ENCODE data around the gene SIRT3. TPM values are rescaled to one million over a fixed set of nuclear protein-coding genes. Genes with fewer than 3 reads are reported as not detected.

The SIRT3 gene
- total and polyA plus RNA-seq, 7 experiments from 2014 or later = 9.9 to 34.8 (median 23.8) TPM

DNA sequence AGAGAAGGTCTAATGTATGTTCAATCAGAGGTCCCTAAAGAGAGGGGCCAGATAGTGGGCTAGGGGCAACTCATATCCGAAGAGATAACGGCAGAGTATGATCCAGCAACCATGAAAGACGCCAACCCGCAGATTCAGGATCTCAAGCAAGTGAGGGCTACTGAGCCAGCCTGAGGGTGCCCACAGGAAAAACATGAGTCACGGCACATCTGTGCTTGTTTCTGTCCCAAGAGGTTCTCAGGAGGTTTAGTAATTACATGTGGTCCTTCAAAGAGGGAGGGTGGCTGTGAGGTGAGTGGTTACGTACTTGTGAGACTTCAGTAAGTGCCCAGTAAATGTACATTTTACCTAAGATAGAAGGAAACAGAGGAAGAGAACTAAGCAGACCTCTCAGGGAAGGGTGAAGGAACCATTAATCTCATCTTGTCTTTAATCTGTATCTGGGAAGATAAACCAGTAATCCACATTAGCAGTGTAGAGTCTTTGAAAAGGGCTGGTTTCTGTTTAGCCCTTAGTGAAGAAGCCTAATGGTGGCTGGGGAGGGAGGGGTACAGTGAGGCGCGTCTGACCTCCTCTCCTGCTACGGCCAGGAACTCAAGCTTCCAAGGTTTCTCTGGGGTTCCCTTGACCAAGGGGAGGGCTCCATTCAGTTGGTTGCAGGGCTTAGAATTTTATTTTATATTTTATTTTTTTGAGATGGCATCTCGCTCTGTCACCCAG, 10.2 kb downstream of the SIRT3 start:
- peaks cover 0 to 23% (median 0%) of the 10 kb centered on the region in 3 experiments for H3K36me3 ChIP-seq (ENCODE audit: control insufficient read depth in 2 of 3, insufficient read depth in 3 of 3, low read length in 3 of 3)
- CTCF ChIA-PET = no interaction called here
- ATAC-seq = no peak
- peak overlapping the region in 1 of 9 donors; percentile 48 for H3K27ac Mint-ChIP-seq
- H3K27ac ChIP-seq (ENCODE audit: low read depth, low read length) = no peak overlapping the region
- peaks cover 5 to 29% (median 15%) of the 10 kb centered on the region in 7 donors for H3K4me1 Mint-ChIP-seq
- no peaks in the 10 kb centered on the region for H3K4me1 ChIP-seq (ENCODE audit: control insufficient read depth in 2 of 2, insufficient read depth in 2 of 2, low read length in 2 of 2)
- no peak overlapping the region for H3K4me3 Mint-ChIP-seq
- POLR2A ChIA-PET = interaction anchor here (0.6 kb wide), 2 partner anchors 9 to 394 kb away, joined by 3 read pairs; no protein-coding TSS in a partner anchor
- H3K4me3 ChIP-seq (ENCODE audit: low read length) = no peak overlapping the region
- no peaks in the 10 kb centered on the region for H3K9me3 ChIP-seq (ENCODE audit: control insufficient read depth in 2 of 3, low read length in 3 of 3)
- intact Hi-C loops (cut with micrococcal nuclease) = no loop called here
- H3K36me3 Mint-ChIP-seq = peaks cover 3 to 34% (median 19%) of the 10 kb centered on the region in 5 donors
- no peak for DNase-seq
- H3K27me3 Mint-ChIP-seq = no peaks in the 10 kb centered on the region
- no peaks in the 10 kb centered on the region for H3K9me3 Mint-ChIP-seq
- H3K27me3 ChIP-seq (ENCODE audit: control insufficient read depth in 2 of 2, insufficient read depth in 2 of 2, low read length in 2 of 2) = no peaks in the 10 kb centered on the region

DNA sequence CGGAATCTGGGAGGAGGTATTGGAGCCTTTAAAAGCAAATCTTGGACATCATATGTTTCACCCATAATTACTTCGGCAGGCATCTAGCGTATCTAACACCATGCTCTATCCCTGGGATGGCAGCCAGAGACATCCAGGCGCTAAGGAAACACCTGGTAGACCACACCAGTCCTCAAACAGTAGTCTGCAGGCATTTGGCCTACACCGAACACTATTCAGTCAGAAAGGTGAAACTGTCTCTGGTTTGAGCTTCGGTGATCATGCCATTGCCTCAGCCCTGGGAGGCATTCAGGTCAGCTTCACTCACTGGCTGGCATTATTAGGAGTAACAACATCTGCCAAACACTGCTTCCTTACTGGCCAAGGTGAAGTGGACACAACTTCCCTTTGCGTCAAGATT, 11.7 kb downstream of the SIRT3 start:
- intact Hi-C loops (cut with micrococcal nuclease) = no loop called here
- H3K4me3 ChIP-seq (ENCODE audit: low read length) = no peak overlapping the region
- H3K9me3 ChIP-seq (ENCODE audit: control insufficient read depth in 2 of 3, low read length in 3 of 3) = no peaks in the 10 kb centered on the region
- no peak overlapping the region for H3K4me3 Mint-ChIP-seq
- no peak for ATAC-seq
- no peak overlapping the region for H3K27ac ChIP-seq (ENCODE audit: low read depth, low read length)
- no peaks in the 10 kb centered on the region for H3K4me1 ChIP-seq (ENCODE audit: control insufficient read depth in 2 of 2, insufficient read depth in 2 of 2, low read length in 2 of 2)
- H3K27me3 Mint-ChIP-seq = no peaks in the 10 kb centered on the region
- ChIA-PET POLR2A (interaction anchor here (1.9 kb wide), 1 partner anchor 17 kb away, joined by 7 read pairs; the partner anchor contains the start of genes BET1L and RIC8A), CTCF (no interaction called here)
- peaks cover 0 to 23% (median 0%) of the 10 kb centered on the region in 3 experiments for H3K36me3 ChIP-seq (ENCODE audit: control insufficient read depth in 2 of 3, insufficient read depth in 3 of 3, low read length in 3 of 3)
- H3K27me3 ChIP-seq (ENCODE audit: control insufficient read depth in 2 of 2, insufficient read depth in 2 of 2, low read length in 2 of 2) = no peaks in the 10 kb centered on the region
- DNase-seq = no peak
- peaks cover 5 to 31% (median 13%) of the 10 kb centered on the region in 7 donors for H3K4me1 Mint-ChIP-seq
- H3K9me3 Mint-ChIP-seq = no peaks in the 10 kb centered on the region
- peaks cover 3 to 31% (median 20%) of the 10 kb centered on the region in 5 donors for H3K36me3 Mint-ChIP-seq
- H3K27ac Mint-ChIP-seq = no peak overlapping the region

DNA sequence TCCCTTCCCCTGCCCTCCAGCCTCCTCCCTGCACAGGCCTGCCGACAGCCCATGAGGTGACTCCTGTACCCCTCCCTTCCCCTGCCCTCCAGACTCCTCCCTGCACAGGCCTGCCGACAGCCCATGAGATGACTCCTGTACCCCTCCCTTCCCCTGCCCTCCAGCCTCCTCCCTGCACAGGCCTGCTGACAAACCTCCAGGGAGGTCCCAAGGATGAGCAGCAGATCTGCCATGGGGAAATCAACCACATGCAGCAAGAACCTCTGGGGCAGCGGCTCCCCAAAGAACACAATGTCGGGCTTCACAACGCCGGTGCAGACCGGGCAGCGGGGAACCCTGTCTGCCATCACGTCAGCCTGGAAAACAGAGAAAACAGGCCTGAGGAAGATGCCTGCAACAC, 12.3 kb downstream of the SIRT3 start:
- H3K36me3 Mint-ChIP-seq = peaks cover 3 to 34% (median 20%) of the 10 kb centered on the region in 5 donors
- POLR2A ChIA-PET = interaction anchor here (1.9 kb wide), 1 partner anchor 17 kb away, joined by 7 read pairs; the partner anchor contains the start of genes BET1L and RIC8A
- CTCF ChIA-PET = no interaction called here
- Histone ChIP-seq H3K27me3 (ENCODE audit: control insufficient read depth in 2 of 2, insufficient read depth in 2 of 2, low read length in 2 of 2) (no peaks in the 10 kb centered on the region), H3K36me3 (ENCODE audit: control insufficient read depth in 2 of 3, insufficient read depth in 3 of 3, low read length in 3 of 3) (peaks cover 0 to 22% (median under 1%) of the 10 kb centered on the region in 3 experiments), H3K9me3 (ENCODE audit: control insufficient read depth in 2 of 3, low read length in 3 of 3) (no peaks in the 10 kb centered on the region), H3K4me3 (ENCODE audit: low read length) (no peak overlapping the region), H3K27ac (ENCODE audit: low read depth, low read length) (no peak overlapping the region), H3K4me1 (ENCODE audit: control insufficient read depth in 2 of 2, insufficient read depth in 2 of 2, low read length in 2 of 2) (no peaks in the 10 kb centered on the region)
- DNase-seq (no peak), ATAC-seq (no peak)
- H3K9me3 Mint-ChIP-seq = no peaks in the 10 kb centered on the region
- H3K27me3 Mint-ChIP-seq = no peaks in the 10 kb centered on the region
- H3K4me1 Mint-ChIP-seq = peaks cover 5 to 34% (median 12%) of the 10 kb centered on the region in 7 donors
- intact Hi-C loops (cut with micrococcal nuclease) = no loop called here
- no peak overlapping the region for H3K27ac Mint-ChIP-seq
- no peak overlapping the region for H3K4me3 Mint-ChIP-seq

DNA sequence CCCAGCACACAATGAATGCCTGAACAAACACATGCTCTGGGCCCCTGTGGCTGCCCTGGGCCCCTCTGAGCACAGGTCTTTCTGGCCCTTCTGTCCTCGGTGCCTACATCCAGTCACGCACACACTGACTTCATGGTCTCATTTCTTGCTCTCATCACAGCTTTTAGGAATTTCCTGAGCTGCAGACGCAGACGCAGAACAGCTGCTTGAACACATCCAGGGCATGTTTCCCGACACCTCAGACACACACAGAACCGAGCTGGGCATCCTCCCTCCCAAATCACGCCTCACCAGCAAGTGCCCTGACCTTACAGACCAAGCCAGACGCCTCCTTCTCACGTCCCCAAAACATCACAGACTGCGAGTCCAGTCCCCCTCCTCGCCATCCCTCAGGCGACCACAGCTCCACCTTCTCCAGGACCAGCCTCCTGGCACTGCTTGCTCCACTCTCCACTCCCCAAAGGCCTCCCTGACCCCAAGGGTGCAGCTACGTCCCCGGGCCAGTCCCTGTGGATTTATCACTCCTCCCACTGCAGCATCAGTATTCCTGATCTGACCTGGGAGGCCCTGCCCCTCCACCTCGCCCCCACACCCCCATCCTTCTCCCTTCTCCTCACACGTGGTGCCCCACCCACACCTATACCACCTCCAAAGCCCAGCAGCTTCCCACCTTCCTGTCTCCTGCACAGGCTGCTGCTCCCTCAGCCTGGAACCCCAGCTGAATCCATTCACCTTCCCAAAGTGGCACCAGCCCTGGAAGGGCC, 12.9 kb downstream of the SIRT3 start:
- ATAC-seq (no peak), DNase-seq (no peak)
- no peak overlapping the region for H3K4me3 Mint-ChIP-seq
- intact Hi-C loops (cut with micrococcal nuclease) = no loop called here
- ChIA-PET POLR2A (interaction anchor here (1.9 kb wide), 1 partner anchor 16 kb away, joined by 7 read pairs; the partner anchor contains the start of genes BET1L and RIC8A), CTCF (no interaction called here)
- H3K4me1 Mint-ChIP-seq = peaks cover 5 to 27% (median 8%) of the 10 kb centered on the region in 7 donors
- peaks cover 1 to 32% (median 16%) of the 10 kb centered on the region in 5 donors for H3K36me3 Mint-ChIP-seq
- no peaks in the 10 kb centered on the region for H3K9me3 Mint-ChIP-seq
- Histone ChIP-seq H3K4me1 (ENCODE audit: control insufficient read depth in 2 of 2, insufficient read depth in 2 of 2, low read length in 2 of 2) (no peaks in the 10 kb centered on the region), H3K4me3 (ENCODE audit: low read length) (no peak overlapping the region), H3K27ac (ENCODE audit: low read depth, low read length) (no peak overlapping the region), H3K27me3 (ENCODE audit: control insufficient read depth in 2 of 2, insufficient read depth in 2 of 2, low read length in 2 of 2) (no peaks in the 10 kb centered on the region), H3K36me3 (ENCODE audit: control insufficient read depth in 2 of 3, insufficient read depth in 3 of 3, low read length in 3 of 3) (peaks cover 0 to 15% (median 3%) of the 10 kb centered on the region in 3 experiments), H3K9me3 (ENCODE audit: control insufficient read depth in 2 of 3, low read length in 3 of 3) (no peaks in the 10 kb centered on the region)
- peak overlapping the region in 3 of 9 donors; percentile 21 to 60 (median 25) for H3K27ac Mint-ChIP-seq
- no peaks in the 10 kb centered on the region for H3K27me3 Mint-ChIP-seq

DNA sequence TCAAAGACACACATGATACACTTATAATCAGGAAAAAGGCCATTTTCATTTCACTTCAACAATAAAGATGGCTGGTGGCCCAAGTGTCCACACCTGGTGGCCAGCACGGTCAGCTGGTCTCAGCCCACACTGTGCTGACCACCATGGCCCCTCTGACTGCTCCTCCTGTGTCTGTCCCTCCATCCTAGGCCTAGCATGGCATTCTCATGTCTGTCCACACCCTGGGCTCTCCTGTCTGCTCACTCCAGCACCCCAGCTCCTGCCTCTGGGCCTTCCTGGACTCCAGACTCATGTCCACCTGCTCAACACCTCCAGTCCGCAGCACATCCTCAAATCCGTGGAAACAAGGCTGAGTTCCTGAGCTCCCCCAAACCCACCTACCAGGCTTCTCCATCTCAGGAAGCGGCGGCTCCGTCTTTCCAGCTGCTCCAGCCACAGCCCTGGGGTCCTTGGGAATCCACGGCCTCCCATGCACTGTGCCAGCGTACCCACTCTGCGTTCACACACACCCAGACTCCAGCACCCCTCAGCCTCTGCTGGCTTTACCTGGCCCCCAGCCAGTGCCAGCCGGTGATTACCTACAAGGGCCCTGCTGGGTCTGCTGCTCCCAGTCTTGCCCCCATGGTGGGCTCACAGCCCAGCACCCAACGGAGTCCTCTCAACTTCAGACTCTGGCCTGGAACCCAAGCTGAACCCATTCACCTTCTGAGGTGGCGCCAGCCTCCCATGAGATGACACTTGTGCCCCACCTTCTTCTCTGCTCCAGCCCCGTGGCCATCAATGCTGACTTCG, 13.9 kb downstream of the SIRT3 start:
- ATAC-seq = no peak
- Histone ChIP-seq H3K27me3 (ENCODE audit: control insufficient read depth in 2 of 2, insufficient read depth in 2 of 2, low read length in 2 of 2) (no peaks in the 10 kb centered on the region), H3K36me3 (ENCODE audit: control insufficient read depth in 2 of 3, insufficient read depth in 3 of 3, low read length in 3 of 3) (peaks cover 0 to 15% (median 3%) of the 10 kb centered on the region in 3 experiments), H3K9me3 (ENCODE audit: control insufficient read depth in 2 of 3, low read length in 3 of 3) (no peaks in the 10 kb centered on the region), H3K4me3 (ENCODE audit: low read length) (no peak overlapping the region), H3K4me1 (ENCODE audit: control insufficient read depth in 2 of 2, insufficient read depth in 2 of 2, low read length in 2 of 2) (no peaks in the 10 kb centered on the region), H3K27ac (ENCODE audit: low read depth, low read length) (no peak overlapping the region)
- peaks cover 0 to 30% (median 16%) of the 10 kb centered on the region in 5 donors for H3K36me3 Mint-ChIP-seq
- H3K4me1 Mint-ChIP-seq = peaks cover 0 to 22% (median 8%) of the 10 kb centered on the region in 7 donors
- DNase-seq = no peak
- ChIA-PET CTCF (no interaction called here), POLR2A (interaction anchor here (1.3 to 1.4 kb wide), 2 partner anchors 10 to 15 kb away, joined by 3 read pairs; partner anchors contain the start of gene PSMD13)
- H3K27ac Mint-ChIP-seq = peak overlapping the region in 3 of 9 donors; percentile 19 to 25 (median 21)
- intact Hi-C loops (cut with micrococcal nuclease) = no loop called here
- no peaks in the 10 kb centered on the region for H3K27me3 Mint-ChIP-seq
- H3K9me3 Mint-ChIP-seq = no peaks in the 10 kb centered on the region
- H3K4me3 Mint-ChIP-seq = no peak overlapping the region

DNA sequence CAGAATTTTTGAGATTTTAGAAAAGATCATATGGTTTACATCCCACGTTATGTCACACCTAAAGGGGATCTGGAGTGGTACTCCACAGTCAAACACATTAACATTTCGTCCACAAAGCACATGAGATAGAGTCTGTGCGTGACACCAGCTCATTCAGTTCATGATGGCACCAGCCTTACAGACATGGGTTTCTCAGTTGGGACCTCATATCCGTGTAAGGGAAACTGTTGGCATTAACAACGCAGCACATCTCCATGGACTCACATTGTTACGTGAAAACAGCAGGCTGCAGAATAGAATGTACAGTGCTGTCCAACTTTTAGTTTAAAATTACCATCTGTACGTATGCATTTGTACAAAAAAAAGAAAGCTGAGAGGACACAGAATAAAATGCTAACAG, 14.6 kb downstream of the SIRT3 start:
- ATAC-seq = no peak
- no peak for DNase-seq
- Mint-ChIP-seq H3K4me1 (peaks cover 0 to 22% (median 8%) of the 10 kb centered on the region in 7 donors), H3K4me3 (no peak overlapping the region), H3K27ac (no peak overlapping the region), H3K36me3 (peaks cover 0 to 30% (median 16%) of the 10 kb centered on the region in 5 donors), H3K9me3 (no peaks in the 10 kb centered on the region), H3K27me3 (no peaks in the 10 kb centered on the region)
- H3K4me3 ChIP-seq (ENCODE audit: low read length) = no peak overlapping the region
- H3K27ac ChIP-seq (ENCODE audit: low read depth, low read length) = no peak overlapping the region
- H3K27me3 ChIP-seq (ENCODE audit: control insufficient read depth in 2 of 2, insufficient read depth in 2 of 2, low read length in 2 of 2) = no peaks in the 10 kb centered on the region
- H3K4me1 ChIP-seq (ENCODE audit: control insufficient read depth in 2 of 2, insufficient read depth in 2 of 2, low read length in 2 of 2) = no peaks in the 10 kb centered on the region
- ChIA-PET POLR2A (interaction anchor here (1.3 to 1.4 kb wide), 2 partner anchors 9 to 16 kb away, joined by 3 read pairs; partner anchors contain the start of gene PSMD13), CTCF (no interaction called here)
- H3K36me3 ChIP-seq (ENCODE audit: control insufficient read depth in 2 of 3, insufficient read depth in 3 of 3, low read length in 3 of 3) = peaks cover 0 to 18% (median 3%) of the 10 kb centered on the region in 3 experiments
- intact Hi-C loops (cut with micrococcal nuclease) = no loop called here
- H3K9me3 ChIP-seq (ENCODE audit: control insufficient read depth in 2 of 3, low read length in 3 of 3) = no peaks in the 10 kb centered on the region
